Testis (tissue), 3 donors: ENCODE results near the gene CPE. TPM values are rescaled to one million over a fixed set of nuclear protein-coding genes. Genes with fewer than 3 reads are reported as not detected.

Experiments used
- DNase-seq: peaks from one replicate; pipeline ENCODE4 v3.0.0-alpha.2; 2019
- H3K27ac ChIP-seq, 2 donors: fragments of 200-600 bp; sonication (generic); one replicate each; pipeline ENCODE4 v1.5.1; 2019
- H3K27me3 ChIP-seq: fragments of 200-600 bp; sonication (generic); one replicate; pipeline ENCODE4 v1.5.1; 2019
- H3K36me3 ChIP-seq: fragments of 200-600 bp; sonication (generic); one replicate; pipeline ENCODE4 v1.5.1; 2017; ENCODE audit warnings: low read depth; ENCODE audit errors: missing control alignments
- H3K4me1 ChIP-seq: fragments of 200-600 bp; sonication (generic); one replicate; pipeline ENCODE4 v1.5.1; 2019
- H3K4me3 ChIP-seq, 2 donors: fragments of 200-600 bp; sonication (generic); one replicate each; pipeline ENCODE4 v1.5.1; 2017 to 2019
- H3K9me3 ChIP-seq: fragments of 200-600 bp; sonication (generic); one replicate; pipeline ENCODE4 v1.5.1; 2017
- CTCF ChIP-seq, 3 experiments: fragments of 450-650 bp in 2 of 3; fragments of 200-600 bp in 1 of 3; sonication (generic) in 1 of 3; IDR thresholded peaks; one replicate each; pipeline ENCODE4 v1.5.1; 2016 to 2019; ENCODE audit warnings: antibody characterized with exemption in 3 of 3, mild to moderate bottlenecking in 2 of 3, moderate library complexity in 1 of 3
- POLR2A ChIP-seq: fragments of 450-650 bp; IDR thresholded peaks from one replicate; pipeline ENCODE4 v1.6.1; 2017; ENCODE audit warnings: antibody characterized with exemption, mild to moderate bottlenecking, moderate library complexity
- WGBS, 2 donors: methylation state at CpG; one replicate each; pipeline ENCODE4 v1.1.5; 2018; 5-methylcytosine and 5-hydroxymethylcytosine counted together
- intact Hi-C: fragments of 100-400 bp; cut with DNase I; formaldehyde crosslinking; loops from one replicate; pipeline ENCODE4 v1.15.1; 2023; ENCODE audit warnings: low total_unique reads
- polyA plus RNA-seq: library from polyadenylated mRNA; stranded (reverse); fragments of 350-450 nt; fragmentation: Illumina TruSeq; extraction: RNeasy Lipid Tissue Mini Kit (QIAGEN cat#74804); gene quantifications from one replicate; pipeline ENCODE4 v1.2.3, GENCODE V29; 2014; ENCODE audit warnings: low read depth, low replicate concordance; ENCODE audit not compliant: insufficient read depth
- total RNA-seq, 2 donors: library from RNA; depleted of rRNA; stranded (reverse); fragments of >200 nt; gene quantifications; one replicate each; pipeline ENCODE4 v1.2.3, GENCODE V29; 2016

The CPE gene
- total and polyA plus RNA-seq, 3 donors from 2014 or later, result 290 to 589 (median 324) TPM

GRCh38 chr4:165475706-165476070, 96.9 kb downstream of the CPE start:
- intact Hi-C loops, result no loop called here
- TF ChIP-seq POLR2A (no peak), CTCF (IDR thresholded peaks at IDR 0.05) (no peak)
- no peak overlapping the region for H3K4me3 ChIP-seq
- no peaks in the 10 kb centered on the region for H3K9me3 ChIP-seq
- H3K36me3 ChIP-seq, result no peaks in the 10 kb centered on the region
- no peaks in the 10 kb centered on the region for H3K27me3 ChIP-seq
- H3K4me1 ChIP-seq, result no peaks in the 10 kb centered on the region
- 95 to 99% methylated on average over 4 of the region's 4 CpGs for WGBS, 2 donors
- H3K27ac ChIP-seq, result no peak overlapping the region
- DNase-seq, result no peak

- Histone ChIP-seq H3K36me3 (no peaks in the 10 kb centered on the region), H3K27me3 (no peaks in the 10 kb centered on the region), H3K4me3 (no peak overlapping the region), H3K4me1 (no peaks in the 10 kb centered on the region), H3K9me3 (no peaks in the 10 kb centered on the region), H3K27ac (no peak overlapping the region)
- no peak for TF ChIP-seq POLR2A
- TF ChIP-seq CTCF (IDR thresholded peaks at IDR 0.05), result no peak
- WGBS, 2 donors, result 91 to 95% methylated on average over 14 of the region's 14 CpGs
- no peak for DNase-seq
- intact Hi-C loops, result no loop called here
These were observed 97.6 kb downstream of the CPE start for GRCh38 chr4:165476214-165477098.

GRCh38 chr4:165477799-165478198, 99.0 kb downstream of the CPE start:
- intact Hi-C loops, result no loop called here
- WGBS, 2 donors, result 74 to 80% methylated on average over 4 of the region's 4 CpGs
- H3K4me3 ChIP-seq, result no peak overlapping the region
- DNase-seq, result no peak
- H3K9me3 ChIP-seq, result no peaks in the 10 kb centered on the region
- no peak overlapping the region for H3K27ac ChIP-seq
- H3K36me3 ChIP-seq, result no peaks in the 10 kb centered on the region
- no peaks in the 10 kb centered on the region for H3K4me1 ChIP-seq
- no peak for TF ChIP-seq CTCF (IDR thresholded peaks at IDR 0.05)
- TF ChIP-seq POLR2A, result no peak
- no peaks in the 10 kb centered on the region for H3K27me3 ChIP-seq

- intact Hi-C loops, result no loop called here
- TF ChIP-seq CTCF (IDR thresholded peaks at IDR 0.05) (no peak), POLR2A (no peak)
- no peaks in the 10 kb centered on the region for H3K4me1 ChIP-seq
- DNase-seq, result no peak
- H3K27ac ChIP-seq, result no peak overlapping the region
- 100% methylated on average over 1 of the region's 1 CpG for WGBS, 2 donors
- H3K4me3 ChIP-seq, result no peak overlapping the region
- H3K27me3 ChIP-seq, result no peaks in the 10 kb centered on the region
- H3K9me3 ChIP-seq, result no peaks in the 10 kb centered on the region
- H3K36me3 ChIP-seq, result no peaks in the 10 kb centered on the region
These were observed 99.5 kb downstream of the CPE start for GRCh38 chr4:165478260-165478659.
